Transverse colon (tissue), 4 donors: Measurements from ENCODE around the gene SUSD3.

ENCODE experiments used
- POLR2A ChIP-seq: fragments of 450-650 bp; IDR thresholded peaks from one replicate; pipeline ENCODE4 v1.6.1; 2016; ENCODE audit warnings: antibody characterized with exemption, mild to moderate bottlenecking, moderate library complexity
- POLR2AphosphoS5 ChIP-seq, 3 donors: sonication (generic); formaldehyde crosslinking; IDR thresholded peaks; one replicate each; pipeline ENCODE4 v1.6.1; 2016; ENCODE audit warnings: antibody characterized with exemption in 3 of 3
- TF ChIP-seq, protein P1 (sequence below), 5 experiments: fragments of 200-600 bp in 3 of 5; fragments of 450-650 bp in 2 of 5; sonication (generic) in 3 of 5; IDR thresholded peaks; 1 replicate in 2 of 5; 2 replicates in 3 of 5; pipeline ENCODE4 v1.5.1; 2016 to 2017; ENCODE audit warnings: antibody characterized with exemption in 5 of 5, inconsistent platforms in 3 of 5, mild to moderate bottlenecking in 2 of 5, moderate library complexity in 1 of 5

DNA sequence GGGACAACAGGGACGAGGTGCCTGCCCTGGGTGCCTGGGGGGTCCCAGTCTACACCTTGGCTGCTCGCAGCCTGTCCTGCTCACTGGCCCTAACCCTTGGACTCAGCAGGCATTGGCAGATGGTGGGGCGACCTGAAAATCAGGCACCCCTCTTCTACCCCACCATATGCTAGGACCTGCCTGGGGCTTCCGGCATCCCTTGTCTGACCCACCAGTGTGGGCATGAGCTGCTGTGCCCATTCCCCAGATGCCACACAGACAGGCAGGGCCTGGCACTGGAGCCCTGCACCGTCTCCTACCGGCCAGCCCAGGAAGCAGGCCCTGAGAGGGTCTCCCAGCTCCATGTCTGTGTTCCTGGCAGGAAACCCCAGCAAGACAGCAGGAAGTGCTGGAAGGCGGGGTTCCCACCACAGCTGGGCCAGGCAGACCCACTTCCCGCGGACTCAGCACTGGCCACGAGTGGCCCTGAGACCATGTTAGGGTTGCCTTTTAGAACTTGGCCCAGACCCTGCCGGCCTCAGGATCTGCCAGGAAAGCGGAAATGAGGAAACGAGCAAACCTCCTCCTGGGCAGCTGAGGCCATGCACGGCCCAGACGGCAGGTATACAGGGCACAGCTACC, 72.5 kb downstream of the SUSD3 start:
- TF ChIP-seq, protein P1, sequence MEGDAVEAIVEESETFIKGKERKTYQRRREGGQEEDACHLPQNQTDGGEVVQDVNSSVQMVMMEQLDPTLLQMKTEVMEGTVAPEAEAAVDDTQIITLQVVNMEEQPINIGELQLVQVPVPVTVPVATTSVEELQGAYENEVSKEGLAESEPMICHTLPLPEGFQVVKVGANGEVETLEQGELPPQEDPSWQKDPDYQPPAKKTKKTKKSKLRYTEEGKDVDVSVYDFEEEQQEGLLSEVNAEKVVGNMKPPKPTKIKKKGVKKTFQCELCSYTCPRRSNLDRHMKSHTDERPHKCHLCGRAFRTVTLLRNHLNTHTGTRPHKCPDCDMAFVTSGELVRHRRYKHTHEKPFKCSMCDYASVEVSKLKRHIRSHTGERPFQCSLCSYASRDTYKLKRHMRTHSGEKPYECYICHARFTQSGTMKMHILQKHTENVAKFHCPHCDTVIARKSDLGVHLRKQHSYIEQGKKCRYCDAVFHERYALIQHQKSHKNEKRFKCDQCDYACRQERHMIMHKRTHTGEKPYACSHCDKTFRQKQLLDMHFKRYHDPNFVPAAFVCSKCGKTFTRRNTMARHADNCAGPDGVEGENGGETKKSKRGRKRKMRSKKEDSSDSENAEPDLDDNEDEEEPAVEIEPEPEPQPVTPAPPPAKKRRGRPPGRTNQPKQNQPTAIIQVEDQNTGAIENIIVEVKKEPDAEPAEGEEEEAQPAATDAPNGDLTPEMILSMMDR (IDR thresholded peaks at IDR 0.05) = no peak
- TF ChIP-seq POLR2A (no peak), POLR2AphosphoS5 (IDR thresholded peaks at IDR 0.05) (peak in 2 of 3 donors; percentile 8 to 33)
